HG03025 (cell line): ENCODE measurements around the gene PRKCI.
"Not testable (repeated sequence)": the region's sequence is repeated elsewhere in the genome, so short reads cannot be mapped to it uniquely, and the experiment has no call there.

Experiments used
- ATAC-seq: cut with Tn5 transposase; IDR thresholded peaks from one replicate; pipeline ENCODE4 v1.9.1; 2021; ENCODE audit warnings: mild to moderate bottlenecking, moderate library complexity; ENCODE audit not compliant: unreplicated experiment, low FRiP score

PRKCI gene

GRCh38 chr3:170221924-170222646 lies at the start of gene PRKCI:
Gene PRKCI, plus strand, starts transcription at chr3:170222424. Its CDS starts 246 bp downstream, at chr3:170222670.
- ATAC-seq, result peak; percentile 94

- ATAC-seq, result no peak
Observed at GRCh38 chr3:170178651-170179050, 43.6 kb upstream of the PRKCI start.

- ATAC-seq, result no peak
Observed at GRCh38 chr3:170179432-170179831, 42.8 kb upstream of the PRKCI start.

- ATAC-seq, result peak; percentile 14
Observed at GRCh38 chr3:170180079-170180907, 41.9 kb upstream of the PRKCI start.

- peak; percentile 54 for ATAC-seq
Observed at GRCh38 chr3:170180908-170181885, 41.0 kb upstream of the PRKCI start, which contains the start of gene PHC3. Gene PHC3, minus strand, starts transcription at chr3:170181733. Its CDS starts 18 bp downstream, at chr3:170181715.

- ATAC-seq, result no peak
Observed at GRCh38 chr3:170189398-170190256, 32.6 kb upstream of the PRKCI start.

- not testable (repeated sequence) for ATAC-seq
Observed at GRCh38 chr3:170195759-170196158, 26.5 kb upstream of the PRKCI start.

GRCh38 chr3:170196833-170197232 lies 25.4 kb upstream of the PRKCI start:
- no peak for ATAC-seq

- no peak for ATAC-seq
Observed at GRCh38 chr3:170200987-170201386, 21.2 kb upstream of the PRKCI start.

GRCh38 chr3:170201527-170201926 lies 20.7 kb upstream of the PRKCI start:
- no peak for ATAC-seq

GRCh38 chr3:170203457-170203856 lies 18.8 kb upstream of the PRKCI start:
- ATAC-seq, result no peak

- no peak for ATAC-seq
Observed at GRCh38 chr3:170204023-170204472, 18.2 kb upstream of the PRKCI start.

GRCh38 chr3:170204509-170204908 lies 17.7 kb upstream of the PRKCI start:
- ATAC-seq, result no peak

GRCh38 chr3:170205302-170205701 lies 16.9 kb upstream of the PRKCI start:
- no peak for ATAC-seq

- ATAC-seq, result not testable (repeated sequence)
Observed at GRCh38 chr3:170206164-170206762, 16.0 kb upstream of the PRKCI start.

GRCh38 chr3:170207717-170208116 lies 14.5 kb upstream of the PRKCI start:
- no peak for ATAC-seq

- no peak for ATAC-seq
Observed at GRCh38 chr3:170211668-170212067, 10.6 kb upstream of the PRKCI start.

GRCh38 chr3:170219850-170220249 lies 2.4 kb upstream of the PRKCI start:
- no peak for ATAC-seq

- ATAC-seq, result no peak
Observed at GRCh38 chr3:170220871-170221270, 1.4 kb upstream of the PRKCI start.
